Lung (tissue), 12 donors: Measurements from ENCODE around the gene CLDN25. TPM values are rescaled to one million over a fixed set of nuclear protein-coding genes. Genes with fewer than 3 reads are reported as not detected.
"Not testable (repeated sequence)": the region's sequence is repeated elsewhere in the genome, so short reads cannot be mapped to it uniquely, and the experiment has no call there.

Experiments used
- ATAC-seq: fragments of 200-7000 bp; cut with Tn5 transposase; one replicate; pipeline ENCODE4 v1.9.1; 2020; ENCODE audit warnings: moderate number of reproducible peaks; ENCODE audit not compliant: insufficient read depth, low FRiP score
- DNase-seq, 3 donors: peaks; one replicate each; pipeline ENCODE4 v3.0.0-alpha.2; 2013 to 2017
- H3K27ac ChIP-seq, 2 donors: one replicate each; pipeline ENCODE4 v1.5.1; 2013; ENCODE audit warnings: mild to moderate bottlenecking in 2 of 2, moderate library complexity in 2 of 2, control low read depth in 1 of 2, inconsistent platforms in 1 of 2, low read depth in 1 of 2, low read length in 1 of 2
- H3K27me3 ChIP-seq, 3 donors: one replicate each; pipeline ENCODE4 v1.5.1; 2013; ENCODE audit warnings: low read length in 2 of 3; ENCODE audit not compliant: control insufficient read depth in 3 of 3, insufficient read depth in 3 of 3
- H3K36me3 ChIP-seq, 4 donors: one replicate each; pipeline ENCODE4 v1.5.1; 2013; ENCODE audit warnings: low read length in 4 of 4, mild to moderate bottlenecking in 1 of 4, moderate library complexity in 1 of 4; ENCODE audit not compliant: control insufficient read depth in 4 of 4, insufficient read depth in 4 of 4
- H3K4me1 ChIP-seq, 5 donors: one replicate each; pipeline ENCODE4 v1.5.1; 2013; ENCODE audit warnings: low read length in 5 of 5, mild to moderate bottlenecking in 2 of 5, moderate library complexity in 1 of 5; ENCODE audit not compliant: control insufficient read depth in 5 of 5, insufficient read depth in 5 of 5
- H3K4me3 ChIP-seq: one replicate; pipeline ENCODE4 v1.5.1; 2013; ENCODE audit warnings: mild to moderate bottlenecking, control low read depth, moderate library complexity
- H3K9ac ChIP-seq, 2 donors: one replicate each; pipeline ENCODE4 v1.5.1; 2013; ENCODE audit warnings: low read length in 2 of 2, control low read depth in 1 of 2; ENCODE audit not compliant: insufficient read depth in 1 of 2
- H3K9me3 ChIP-seq, 4 donors: one replicate each; pipeline ENCODE4 v1.5.1; 2013; ENCODE audit warnings: low read length in 3 of 4, mild to moderate bottlenecking in 1 of 4, moderate library complexity in 1 of 4; ENCODE audit not compliant: control insufficient read depth in 4 of 4, insufficient read depth in 3 of 4
- WGBS, 2 donors: extraction: QIAGEN DNeasy Blood & Tissue Kit; methylation state at CpG; one replicate each; pipeline ENCODE4 v1.1.7; 2013; 5-methylcytosine and 5-hydroxymethylcytosine counted together
- polyA plus RNA-seq, 2 donors: library from polyadenylated mRNA; stranded (reverse); fragments of 200-250 nt; gene quantifications; one replicate each; pipeline ENCODE4 v1.2.1, GENCODE V29; 2013
- total RNA-seq, 2 donors: library from RNA; depleted of rRNA in 1 of 2; stranded (reverse); fragments of >200 nt in 1 of 2; gene quantifications; one replicate each; pipeline ENCODE4 v1.2.1, GENCODE V29; 2014 to 2021
- TF ChIP-seq, protein P1 (sequence below): IDR thresholded peaks from 2 replicates; pipeline ENCODE4 v1.5.1; 2012; ENCODE audit warnings: mild to moderate bottlenecking; ENCODE audit errors: control extremely low read depth, extremely low read depth
- donor health status: control.
- donor health status: control.
- donor health status: Bipolar disorder and iron deficiency.
- donor health status: healthy.
- donor health status: DM: yes; HTN: yes; CAD: no.

Gene CLDN25
- total and polyA plus RNA-seq, 4 donors, result not detected

DNA sequence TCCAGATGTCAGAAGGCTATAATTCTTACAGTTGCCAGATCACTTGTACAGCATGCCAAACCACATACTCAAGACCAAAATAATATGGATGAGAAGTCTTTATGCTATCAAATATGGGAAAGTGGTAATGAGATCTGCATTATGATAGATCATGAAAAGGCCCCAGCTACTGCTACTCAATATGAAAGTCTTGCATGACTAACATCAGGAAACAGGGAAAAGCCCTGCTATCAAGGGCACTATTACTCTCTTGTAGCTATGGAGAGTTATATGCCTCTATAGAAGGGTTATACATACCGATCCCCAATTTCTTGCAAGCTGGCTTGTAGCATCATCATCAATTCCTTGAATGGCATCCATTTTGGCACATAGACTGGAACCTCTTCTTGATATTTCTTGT is 43.3 kb upstream of the CLDN25 start:
- no peak for DNase-seq
- ATAC-seq, result no peak
- H3K4me3 ChIP-seq, result no peak overlapping the region
- H3K27me3 ChIP-seq, result no peaks in the 10 kb centered on the region
- H3K27ac ChIP-seq, result no peak overlapping the region
- TF ChIP-seq, protein P1, sequence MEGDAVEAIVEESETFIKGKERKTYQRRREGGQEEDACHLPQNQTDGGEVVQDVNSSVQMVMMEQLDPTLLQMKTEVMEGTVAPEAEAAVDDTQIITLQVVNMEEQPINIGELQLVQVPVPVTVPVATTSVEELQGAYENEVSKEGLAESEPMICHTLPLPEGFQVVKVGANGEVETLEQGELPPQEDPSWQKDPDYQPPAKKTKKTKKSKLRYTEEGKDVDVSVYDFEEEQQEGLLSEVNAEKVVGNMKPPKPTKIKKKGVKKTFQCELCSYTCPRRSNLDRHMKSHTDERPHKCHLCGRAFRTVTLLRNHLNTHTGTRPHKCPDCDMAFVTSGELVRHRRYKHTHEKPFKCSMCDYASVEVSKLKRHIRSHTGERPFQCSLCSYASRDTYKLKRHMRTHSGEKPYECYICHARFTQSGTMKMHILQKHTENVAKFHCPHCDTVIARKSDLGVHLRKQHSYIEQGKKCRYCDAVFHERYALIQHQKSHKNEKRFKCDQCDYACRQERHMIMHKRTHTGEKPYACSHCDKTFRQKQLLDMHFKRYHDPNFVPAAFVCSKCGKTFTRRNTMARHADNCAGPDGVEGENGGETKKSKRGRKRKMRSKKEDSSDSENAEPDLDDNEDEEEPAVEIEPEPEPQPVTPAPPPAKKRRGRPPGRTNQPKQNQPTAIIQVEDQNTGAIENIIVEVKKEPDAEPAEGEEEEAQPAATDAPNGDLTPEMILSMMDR, result no peak
- WGBS, 2 donors, result 87 to 100% methylated on average over 1 of the region's 1 CpG
- H3K4me1 ChIP-seq, result no peaks in the 10 kb centered on the region
- no peak overlapping the region for H3K9ac ChIP-seq
- peaks cover 18 to 58% (median 31%) of the 10 kb centered on the region in 4 donors for H3K36me3 ChIP-seq
- H3K9me3 ChIP-seq, result no peaks in the 10 kb centered on the region

DNA sequence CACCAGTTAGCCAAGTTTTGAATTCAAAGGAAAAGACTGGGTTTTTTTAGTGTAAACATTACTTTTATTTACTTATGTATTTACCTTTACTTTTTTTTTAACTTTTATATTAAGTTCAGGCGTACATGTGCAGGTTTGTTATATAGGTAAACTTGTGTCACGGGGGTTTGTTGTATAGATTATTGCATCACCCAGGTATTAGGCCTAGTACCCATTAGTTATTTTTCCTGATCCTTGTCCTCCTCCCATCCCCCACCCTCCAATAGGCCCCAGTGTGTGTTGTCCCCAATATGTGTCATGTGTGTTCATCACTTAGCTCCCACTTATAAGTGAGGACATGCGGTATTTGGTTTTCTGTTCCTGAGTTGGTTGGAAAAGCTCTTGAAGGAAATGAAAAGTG is 26.7 kb upstream of the CLDN25 start:
- H3K36me3 ChIP-seq, result peaks cover 9 to 35% (median 31%) of the 10 kb centered on the region in 4 donors
- H3K4me1 ChIP-seq, result no peaks in the 10 kb centered on the region
- no peak overlapping the region for H3K4me3 ChIP-seq
- DNase-seq, result no peak
- no peaks in the 10 kb centered on the region for H3K9me3 ChIP-seq
- no peak for ATAC-seq
- no peak overlapping the region for H3K9ac ChIP-seq
- TF ChIP-seq, protein P1, result no peak
- 95 to 100% methylated on average over 3 of the region's 3 CpGs for WGBS, 2 donors
- H3K27me3 ChIP-seq, result no peaks in the 10 kb centered on the region
- no peak overlapping the region for H3K27ac ChIP-seq

GRCh38 chr11:113760241-113760640 is 19.4 kb upstream of the CLDN25 start:
- no peak overlapping the region for H3K4me3 ChIP-seq
- 94 to 95% methylated on average over 3 of the region's 3 CpGs for WGBS, 2 donors
- no peaks in the 10 kb centered on the region for H3K27me3 ChIP-seq
- no peak overlapping the region for H3K9ac ChIP-seq
- DNase-seq (no peak), ATAC-seq (no peak)
- TF ChIP-seq, protein P1, result no peak
- no peak overlapping the region for H3K27ac ChIP-seq
- H3K9me3 ChIP-seq, result peaks cover 0 to 3% (median 0%) of the 10 kb centered on the region in 4 donors
- no peaks in the 10 kb centered on the region for H3K4me1 ChIP-seq
- H3K36me3 ChIP-seq, result peaks cover 12 to 43% (median 29%) of the 10 kb centered on the region in 4 donors

DNA sequence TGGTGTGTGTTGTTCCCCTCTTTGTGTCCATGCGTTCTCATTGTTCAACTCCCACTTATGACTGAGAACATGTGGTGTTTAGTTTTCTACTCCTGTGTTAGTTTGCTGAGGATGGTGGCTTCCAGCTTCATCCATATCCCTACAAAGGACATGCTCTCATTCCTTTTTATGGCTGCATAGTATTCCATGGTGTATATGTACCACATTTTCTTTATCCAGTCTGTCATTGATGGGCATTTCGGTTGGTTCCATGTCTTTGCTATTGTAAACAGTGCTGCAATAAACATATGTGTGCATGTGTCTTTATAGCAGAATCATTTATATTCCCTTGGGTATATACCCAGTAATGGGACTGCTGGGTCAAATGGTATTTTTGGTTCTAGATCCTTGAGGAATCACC is 16.6 kb upstream of the CLDN25 start:
- DNase-seq, H3K27ac ChIP-seq, H3K9ac ChIP-seq, H3K27me3 ChIP-seq, ATAC-seq, H3K9me3 ChIP-seq, H3K4me3 ChIP-seq, H3K4me1 ChIP-seq: not testable (repeated sequence)
- peaks cover 12 to 29% (median 19%) of the 10 kb centered on the region in 4 donors for H3K36me3 ChIP-seq
- WGBS, 2 donors, result 97 to 100% methylated on average over 2 of the region's 2 CpGs
